Measurements from ENCODE around the gene LRRC4. TPM values are rescaled to one million over a fixed set of nuclear protein-coding genes. Genes with fewer than 3 reads are reported as not detected.

LRRC4 gene
- total RNA-seq, 1 donor from 2014 or later: 6.4 TPM

- peak overlapping the region; percentile 50 for H3K4me3 ChIP-seq
- H3K4me1 ChIP-seq: peaks cover 26% of the 10 kb centered on the region
- no peaks in the 10 kb centered on the region for H3K9me3 ChIP-seq
- ATAC-seq: no peak
- no peaks in the 10 kb centered on the region for H3K27me3 ChIP-seq
- H3K36me3 ChIP-seq: no peaks in the 10 kb centered on the region
- intact Hi-C loops (cut with DNase I): no loop called here
- no peak for DNase-seq
- no peak for TF ChIP-seq CTCF (IDR thresholded peaks at IDR 0.05)
- H3K27ac ChIP-seq: no peak overlapping the region
Observed at GRCh38 chr7:128030263-128030653, 979 bp downstream of the LRRC4 start.

- Histone ChIP-seq H3K4me3 (no peak overlapping the region), H3K4me1 (peaks cover 26% of the 10 kb centered on the region)
- no peak for TF ChIP-seq CTCF (IDR thresholded peaks at IDR 0.05)
Observed at GRCh38 chr7:128029405-128029995, 1.7 kb downstream of the LRRC4 start.

GRCh38 chr7:128027485-128027980 lies 3.7 kb downstream of the LRRC4 start:
- H3K27me3 ChIP-seq: no peaks in the 10 kb centered on the region
- no peaks in the 10 kb centered on the region for H3K36me3 ChIP-seq
- no peak overlapping the region for H3K27ac ChIP-seq
- intact Hi-C loops (cut with DNase I): no loop called here
- H3K4me3 ChIP-seq: peak overlapping the region; percentile 21
- peaks cover 21% of the 10 kb centered on the region for H3K4me1 ChIP-seq
- H3K9me3 ChIP-seq: no peaks in the 10 kb centered on the region
- ATAC-seq: no peak
- DNase-seq: no peak
- no peak for TF ChIP-seq CTCF (IDR thresholded peaks at IDR 0.05)

More at GRCh38 chr7:128029405-128029995, 1.7 kb downstream of the LRRC4 start:
- Histone ChIP-seq H3K9me3 (no peaks in the 10 kb centered on the region), H3K27me3 (no peaks in the 10 kb centered on the region), H3K27ac (no peak overlapping the region), H3K36me3 (no peaks in the 10 kb centered on the region)
- ATAC-seq (no peak), DNase-seq (no peak)
- intact Hi-C loops (cut with DNase I): no loop called here

GRCh38 chr7:128026551-128026950 lies 4.7 kb downstream of the LRRC4 start:
- DNase-seq (no peak), ATAC-seq (no peak)
- TF ChIP-seq CTCF (IDR thresholded peaks at IDR 0.05): no peak
- Histone ChIP-seq H3K27me3 (no peaks in the 10 kb centered on the region), H3K9me3 (no peaks in the 10 kb centered on the region), H3K4me3 (no peak overlapping the region), H3K4me1 (peaks cover 20% of the 10 kb centered on the region), H3K36me3 (no peaks in the 10 kb centered on the region), H3K27ac (no peak overlapping the region)
- intact Hi-C loops (cut with DNase I): no loop called here

- TF ChIP-seq CTCF (IDR thresholded peaks at IDR 0.05): no peak
- ATAC-seq (no peak), DNase-seq (no peak)
- Histone ChIP-seq H3K9me3 (no peaks in the 10 kb centered on the region), H3K4me1 (peaks cover 20% of the 10 kb centered on the region), H3K27me3 (no peaks in the 10 kb centered on the region), H3K4me3 (no peak overlapping the region), H3K27ac (no peak overlapping the region), H3K36me3 (peaks cover under 1% of the 10 kb centered on the region)
- intact Hi-C loops (cut with DNase I): no loop called here
Observed at GRCh38 chr7:128025819-128026218, 5.4 kb downstream of the LRRC4 start.

GRCh38 chr7:128025380-128025779 lies 5.9 kb downstream of the LRRC4 start:
- Histone ChIP-seq H3K27ac (no peak overlapping the region), H3K4me1 (peaks cover 17% of the 10 kb centered on the region), H3K9me3 (no peaks in the 10 kb centered on the region), H3K27me3 (no peaks in the 10 kb centered on the region), H3K4me3 (no peak overlapping the region), H3K36me3 (peaks cover 5% of the 10 kb centered on the region)
- TF ChIP-seq CTCF (IDR thresholded peaks at IDR 0.05): no peak
- DNase-seq: no peak
- intact Hi-C loops (cut with DNase I): no loop called here
- no peak for ATAC-seq
